Psoas muscle (tissue), 8 donors: ENCODE measurements around the gene CCN5. TPM values are rescaled to one million over a fixed set of nuclear protein-coding genes. Genes with fewer than 3 reads are reported as not detected.
A peak's percentile ranks its signal among the peaks of the same experiment; 100 is the strongest.

Source experiments
- ATAC-seq, 4 donors: fragments of 200-7000 bp; cut with Tn5 transposase; one replicate each; pipeline ENCODE4 v1.9.1; 2020; ENCODE audit warnings: moderate library complexity in 3 of 4, mild to moderate bottlenecking in 2 of 4
- DNase-seq, 2 donors: peaks; one replicate each; pipeline ENCODE4 v3.0.0-alpha.2; 2020
- H3K27ac ChIP-seq: fragments of 200-600 bp; one replicate; pipeline ENCODE4 v1.8.0; 2022
- H3K27me3 ChIP-seq, 3 donors: fragments of 200-600 bp in 1 of 3; one replicate each; pipeline versions ENCODE4 v1.6.1 to v1.8.0; 2013 to 2022; ENCODE audit warnings: low read length in 2 of 3, mild to moderate bottlenecking in 2 of 3, moderate library complexity in 1 of 3; ENCODE audit not compliant: insufficient read depth in 3 of 3
- H3K36me3 ChIP-seq, 2 donors: fragments of 200-600 bp in 1 of 2; one replicate each; pipeline versions ENCODE4 v1.6.1 to v1.8.0; 2013 to 2022; ENCODE audit warnings: low read depth in 1 of 2, mild to moderate bottlenecking in 1 of 2, moderate library complexity in 1 of 2; ENCODE audit not compliant: insufficient read depth in 1 of 2
- H3K4me1 ChIP-seq: fragments of 200-600 bp; one replicate; pipeline ENCODE4 v1.8.0; 2022
- H3K4me3 ChIP-seq: fragments of 200-600 bp; one replicate; pipeline ENCODE4 v1.8.0; 2022; ENCODE audit warnings: mild to moderate bottlenecking
- H3K9me3 ChIP-seq: fragments of 200-600 bp; one replicate; pipeline ENCODE4 v1.8.0; 2022
- CTCF ChIP-seq: fragments of 200-600 bp; IDR thresholded peaks from one replicate; pipeline ENCODE4 v1.8.0; 2022; ENCODE audit warnings: antibody characterized with exemption
- WGBS, 3 donors: extraction: QIAGEN DNeasy Blood & Tissue Kit; methylation state at CpG; one replicate each; pipeline versions ENCODE4 v1.1.6 to v1.1.7; 2013; 5-methylcytosine and 5-hydroxymethylcytosine counted together
- intact Hi-C, 2 donors: fragments of 100-400 bp; cut with DNase I; formaldehyde crosslinking; loops; one replicate each; pipeline versions ENCODE4 v1.11.0 to v1.14.2; 2022
- polyA plus RNA-seq, 3 donors: library from polyadenylated mRNA; stranded (reverse); fragments of 200-250 nt; gene quantifications; one replicate each; pipeline ENCODE4 v1.2.3, GENCODE V29; 2013
- total RNA-seq, 4 donors: library from RNA; stranded (reverse); fragmentation: NEBNext Ultra II Directional in 2 of 4; extraction: Animal tissue kit (Norgen Biotek cat#: 25700) in 2 of 4; gene quantifications; one replicate each; pipeline versions ENCODE4 v1.2.1 to v1.2.4, GENCODE V29; 2021 to 2023
- donor health status: healthy with polysubstance abuse.
- donor health status: DM: no; HTN: no; CAD: no; lungs with moderate emphysema.
- donor health status: Bipolar disorder and iron deficiency.
- donor health status: healthy.
- donor health status: DM: yes; HTN: yes; CAD: no.
- donor health status: DM: no; HTN: no; CAD: no.
- donor health status: DM: no; HTN: no; CAD: no.
- donor health status: DM: yes; HTN: yes; CAD: no.

CCN5 gene
- total and polyA plus RNA-seq, 7 donors, result 3.3 to 20.9 (median 9.6) TPM

GRCh38 chr20:44722990-44723389, 7.8 kb downstream of the CCN5 start:
- TF ChIP-seq CTCF, result no peak
- Histone ChIP-seq H3K36me3 (no peaks in the 10 kb centered on the region), H3K4me1 (peaks cover under 1% of the 10 kb centered on the region), H3K9me3 (no peaks in the 10 kb centered on the region), H3K27me3 (no peaks in the 10 kb centered on the region), H3K27ac (no peak overlapping the region), H3K4me3 (no peak overlapping the region)
- DNase-seq (no peak), ATAC-seq (no peak)
- intact Hi-C loops, result no loop called here
- WGBS, 3 donors, result 89 to 100% (median 92%) methylated on average over 2 of the region's 2 CpGs

GRCh38 chr20:44723391-44723790, 8.2 kb downstream of the CCN5 start:
- ATAC-seq (no peak), DNase-seq (peak in 1 of 2 donors; percentile 17)
- WGBS, 3 donors, result 74 to 83% (median 80%) methylated on average over 7 of the region's 7 CpGs
- no peak for TF ChIP-seq CTCF
- Histone ChIP-seq H3K27ac (no peak overlapping the region), H3K27me3 (no peaks in the 10 kb centered on the region), H3K36me3 (no peaks in the 10 kb centered on the region), H3K9me3 (no peaks in the 10 kb centered on the region), H3K4me3 (no peak overlapping the region), H3K4me1 (peaks cover 4% of the 10 kb centered on the region)
- intact Hi-C loops, result no loop called here

- ATAC-seq, result no peak
- peak in 1 of 2 donors; percentile 13 for DNase-seq
- H3K27ac ChIP-seq, result no peak overlapping the region
- intact Hi-C loops, result no loop called here
- H3K4me1 ChIP-seq, result peaks cover 8% of the 10 kb centered on the region
- 92 to 94% (median 93%) methylated on average over 9 of the region's 9 CpGs for WGBS, 3 donors
- H3K4me3 ChIP-seq, result no peak overlapping the region
- TF ChIP-seq CTCF, result no peak
- no peaks in the 10 kb centered on the region for H3K9me3 ChIP-seq
- no peaks in the 10 kb centered on the region for H3K36me3 ChIP-seq
- no peaks in the 10 kb centered on the region for H3K27me3 ChIP-seq
Observed at GRCh38 chr20:44723798-44724362, 8.7 kb downstream of the CCN5 start.

- Histone ChIP-seq H3K4me1 (peaks cover 14% of the 10 kb centered on the region), H3K27me3 (no peaks in the 10 kb centered on the region), H3K36me3 (no peaks in the 10 kb centered on the region), H3K4me3 (no peak overlapping the region), H3K9me3 (no peaks in the 10 kb centered on the region), H3K27ac (no peak overlapping the region)
- 54 to 70% (median 60%) methylated on average over 25 to 26 of the region's 26 CpGs for WGBS, 3 donors
- TF ChIP-seq CTCF, result no peak
- ATAC-seq (no peak), DNase-seq (peak in 1 of 2 donors; percentile 51)
- intact Hi-C loops, result no loop called here
Observed at GRCh38 chr20:44724423-44725091, 9.4 kb downstream of the CCN5 start.
